Liver (tissue), 3 donors: ENCODE data around the gene EIF3F.

Source experiments
- CTCF ChIP-seq: fragments of 150-350 bp; IDR thresholded peaks from 2 replicates; pipeline ENCODE4 v1.5.1; 2017; ENCODE audit warnings: improper control_type of control experiment, low read depth, low read length; ENCODE audit not compliant: missing input control
- EGR1 ChIP-seq, 2 donors: IDR thresholded peaks; 2 replicates each; pipeline ENCODE4 v1.6.1; 2016 to 2018; ENCODE audit warnings: antibody characterized with exemption in 2 of 2, low read depth in 2 of 2
- HNF4A ChIP-seq, 2 donors: conservative IDR thresholded peaks; 2 replicates each; pipeline ENCODE4 v1.6.1; 2016; ENCODE audit warnings: antibody characterized with exemption in 2 of 2, mild to moderate bottlenecking in 2 of 2
- JUND ChIP-seq, 2 donors: IDR thresholded peaks; 2 replicates each; pipeline ENCODE4 v1.6.1; 2016; ENCODE audit warnings: antibody characterized with exemption in 2 of 2
- MAX ChIP-seq: IDR thresholded peaks from 2 replicates; pipeline ENCODE4 v1.6.1; 2016; ENCODE audit warnings: antibody characterized with exemption
- RAD21 ChIP-seq, 2 donors: IDR thresholded peaks; 2 replicates each; pipeline ENCODE4 v1.6.1; 2016; ENCODE audit warnings: antibody characterized with exemption in 2 of 2, mild to moderate bottlenecking in 2 of 2
- REST ChIP-seq: IDR thresholded peaks from 2 replicates; pipeline ENCODE4 v1.6.1; 2016; ENCODE audit warnings: antibody characterized with exemption, mild to moderate bottlenecking
- SP1 ChIP-seq: IDR thresholded peaks from 2 replicates; pipeline ENCODE4 v1.6.1; 2018; ENCODE audit warnings: antibody characterized with exemption, mild to moderate bottlenecking
- YY1 ChIP-seq: IDR thresholded peaks from 2 replicates; pipeline ENCODE4 v1.6.1; 2016; ENCODE audit warnings: antibody characterized with exemption, mild to moderate bottlenecking
- ZBTB33 ChIP-seq: IDR thresholded peaks from 2 replicates; pipeline ENCODE4 v1.6.1; 2016; ENCODE audit warnings: antibody characterized with exemption
- donor health status: healthy.
- donor health status: healthy.

GRCh38 chr11:8023831-8024555 lies 36.9 kb downstream of the EIF3F start:
- TF ChIP-seq CTCF, result no peak
- TF ChIP-seq SP1, result no peak
- no peak for TF ChIP-seq ZBTB33
- no peak for TF ChIP-seq EGR1 (IDR thresholded peaks at IDR 0.05; ENCODE audit: low read depth in 2 of 2)
- TF ChIP-seq MAX, result no peak
- TF ChIP-seq YY1, result no peak
- no peak for TF ChIP-seq HNF4A (conservative IDR thresholded peaks at IDR 0.05)
- no peak for TF ChIP-seq REST
- no peak for TF ChIP-seq JUND (IDR thresholded peaks at IDR 0.05)
- TF ChIP-seq RAD21 (IDR thresholded peaks at IDR 0.05), result no peak
